ENCODE results near the gene DHFR. TPM values are rescaled to one million over a fixed set of nuclear protein-coding genes. Genes with fewer than 3 reads are reported as not detected.
"Not testable (repeated sequence)": the region's sequence is repeated elsewhere in the genome, so short reads cannot be mapped to it uniquely, and the experiment has no call there.

The DHFR gene
- total RNA-seq, 2 experiments from 2014 or later: 107 to 112 TPM

- H3K4me1 Mint-ChIP-seq (ENCODE audit: low read depth): no peaks in the 10 kb centered on the region
- H3K36me3 Mint-ChIP-seq (ENCODE audit: low read depth): peaks cover 23% of the 10 kb centered on the region
- no peak overlapping the region for H3K4me3 Mint-ChIP-seq
- no peak for DNase-seq
- intact Hi-C loops (cut with micrococcal nuclease): no loop called here
- H3K9me3 Mint-ChIP-seq: no peaks in the 10 kb centered on the region
- no peaks in the 10 kb centered on the region for H3K27me3 Mint-ChIP-seq (ENCODE audit: low read depth)
- H3K27ac Mint-ChIP-seq: no peak overlapping the region
- CTCF ChIA-PET: no interaction called here
These were observed 21.9 kb upstream of the DHFR start for GRCh38 chr5:80676706-80677105.

- intact Hi-C loops (cut with micrococcal nuclease): loop anchor here (1.0 to 5.0 kb wide), 5 partner anchors 17 to 581 kb away; partner anchors contain the start of genes DHFR, MSH3 and ZFYVE16
- Mint-ChIP-seq H3K9me3 (no peaks in the 10 kb centered on the region), H3K4me3 (no peak overlapping the region), H3K27ac (no peak overlapping the region), H3K36me3 (ENCODE audit: low read depth) (peaks cover 23% of the 10 kb centered on the region), H3K4me1 (ENCODE audit: low read depth) (no peaks in the 10 kb centered on the region), H3K27me3 (ENCODE audit: low read depth) (no peaks in the 10 kb centered on the region)
- peak; percentile 85 for DNase-seq
- CTCF ChIA-PET: interaction anchor here (0.7 to 1.3 kb wide), 11 partner anchors 9 to 580 kb away, joined by 3 to 8 read pairs (median 3); no protein-coding TSS in a partner anchor
These were observed 17.5 kb upstream of the DHFR start for GRCh38 chr5:80672140-80672736.

- H3K27ac Mint-ChIP-seq: no peak overlapping the region
- no peaks in the 10 kb centered on the region for H3K9me3 Mint-ChIP-seq
- peaks cover 27% of the 10 kb centered on the region for H3K36me3 Mint-ChIP-seq (ENCODE audit: low read depth)
- no peak overlapping the region for H3K4me3 Mint-ChIP-seq
- intact Hi-C loops (cut with micrococcal nuclease): no loop called here
- CTCF ChIA-PET: interaction anchor here (0.9 to 1.8 kb wide), 2 partner anchors 12 kb away, joined by 4 read pairs; no protein-coding TSS in a partner anchor
- peaks cover 2% of the 10 kb centered on the region for H3K4me1 Mint-ChIP-seq (ENCODE audit: low read depth)
- DNase-seq: no peak
- H3K27me3 Mint-ChIP-seq (ENCODE audit: low read depth): no peaks in the 10 kb centered on the region
These were observed 13.5 kb upstream of the DHFR start for GRCh38 chr5:80668016-80668969.

GRCh38 chr5:80667384-80667783 lies 12.6 kb upstream of the DHFR start:
- peaks cover 3% of the 10 kb centered on the region for H3K4me1 Mint-ChIP-seq (ENCODE audit: low read depth)
- CTCF ChIA-PET: interaction anchor here (0.6 to 0.9 kb wide), 2 partner anchors 11 to 12 kb away, joined by 4 to 5 read pairs; no protein-coding TSS in a partner anchor
- H3K4me3 Mint-ChIP-seq: no peak overlapping the region
- H3K36me3 Mint-ChIP-seq (ENCODE audit: low read depth): peaks cover 30% of the 10 kb centered on the region
- no peak overlapping the region for H3K27ac Mint-ChIP-seq
- no peaks in the 10 kb centered on the region for H3K27me3 Mint-ChIP-seq (ENCODE audit: low read depth)
- intact Hi-C loops (cut with micrococcal nuclease): no loop called here
- DNase-seq: no peak
- H3K9me3 Mint-ChIP-seq: no peaks in the 10 kb centered on the region

GRCh38 chr5:80665057-80665456 lies 10.3 kb upstream of the DHFR start:
- Mint-ChIP-seq H3K4me1 (ENCODE audit: low read depth) (peaks cover 7% of the 10 kb centered on the region), H3K36me3 (ENCODE audit: low read depth) (peaks cover 41% of the 10 kb centered on the region), H3K4me3 (no peak overlapping the region), H3K9me3 (no peaks in the 10 kb centered on the region), H3K27ac (no peak overlapping the region), H3K27me3 (ENCODE audit: low read depth) (no peaks in the 10 kb centered on the region)
- intact Hi-C loops (cut with micrococcal nuclease): no loop called here
- CTCF ChIA-PET: interaction anchor here (0.7 to 1.0 kb wide), 2 partner anchors 8 to 229 kb away, joined by 3 read pairs; no protein-coding TSS in a partner anchor
- DNase-seq: no peak

GRCh38 chr5:80662108-80662507 lies 7.3 kb upstream of the DHFR start:
- H3K4me3 Mint-ChIP-seq: no peak overlapping the region
- intact Hi-C loops (cut with micrococcal nuclease): no loop called here
- H3K27me3 Mint-ChIP-seq (ENCODE audit: low read depth): no peaks in the 10 kb centered on the region
- DNase-seq: no peak
- no peak overlapping the region for H3K27ac Mint-ChIP-seq
- CTCF ChIA-PET: no interaction called here
- H3K36me3 Mint-ChIP-seq (ENCODE audit: low read depth): peaks cover 60% of the 10 kb centered on the region
- no peaks in the 10 kb centered on the region for H3K9me3 Mint-ChIP-seq
- peaks cover 16% of the 10 kb centered on the region for H3K4me1 Mint-ChIP-seq (ENCODE audit: low read depth)

GRCh38 chr5:80660661-80661060 lies 5.9 kb upstream of the DHFR start:
- H3K9me3 Mint-ChIP-seq; H3K27ac Mint-ChIP-seq; H3K27me3 Mint-ChIP-seq (ENCODE audit: low read depth); intact Hi-C loops (cut with micrococcal nuclease); DNase-seq; CTCF ChIA-PET; H3K4me3 Mint-ChIP-seq: not testable (repeated sequence)
- Mint-ChIP-seq H3K4me1 (ENCODE audit: low read depth) (peaks cover 23% of the 10 kb centered on the region), H3K36me3 (ENCODE audit: low read depth) (peaks cover 60% of the 10 kb centered on the region)

GRCh38 chr5:80659106-80659505 lies 4.3 kb upstream of the DHFR start:
- intact Hi-C loops (cut with micrococcal nuclease): loop anchor here (5.0 to 10.0 kb wide), 2 partner anchors 567 to 1044 kb away; partner anchors contain the start of gene TENT2
- H3K27ac Mint-ChIP-seq: no peak overlapping the region
- peaks cover 27% of the 10 kb centered on the region for H3K4me1 Mint-ChIP-seq (ENCODE audit: low read depth)
- H3K4me3 Mint-ChIP-seq: no peak overlapping the region
- CTCF ChIA-PET: no interaction called here
- H3K36me3 Mint-ChIP-seq (ENCODE audit: low read depth): peaks cover 54% of the 10 kb centered on the region
- no peaks in the 10 kb centered on the region for H3K9me3 Mint-ChIP-seq
- no peaks in the 10 kb centered on the region for H3K27me3 Mint-ChIP-seq (ENCODE audit: low read depth)
- no peak for DNase-seq

GRCh38 chr5:80656425-80656824 lies 1.6 kb upstream of the DHFR start:
- Mint-ChIP-seq H3K27ac (peak overlapping the region; percentile 99), H3K36me3 (ENCODE audit: low read depth) (peaks cover 46% of the 10 kb centered on the region), H3K9me3 (no peaks in the 10 kb centered on the region), H3K27me3 (ENCODE audit: low read depth) (no peaks in the 10 kb centered on the region), H3K4me1 (ENCODE audit: low read depth) (peaks cover 30% of the 10 kb centered on the region), H3K4me3 (no peak overlapping the region)
- intact Hi-C loops (cut with micrococcal nuclease): loop anchor here (5.0 to 10.0 kb wide), 2 partner anchors 564 to 1042 kb away; partner anchors contain the start of gene TENT2
- no peak for DNase-seq
- CTCF ChIA-PET: interaction anchor here (0.5 to 1.3 kb wide), 5 partner anchors 11 to 693 kb away, joined by 3 to 5 read pairs (median 4); no protein-coding TSS in a partner anchor

GRCh38 chr5:80655231-80655774 lies 520 bp upstream of the DHFR start:
- Mint-ChIP-seq H3K9me3 (no peaks in the 10 kb centered on the region), H3K36me3 (ENCODE audit: low read depth) (peaks cover 41% of the 10 kb centered on the region), H3K4me1 (ENCODE audit: low read depth) (peaks cover 28% of the 10 kb centered on the region), H3K4me3 (peak overlapping the region; percentile 95), H3K27me3 (ENCODE audit: low read depth) (no peaks in the 10 kb centered on the region), H3K27ac (peak overlapping the region; percentile 99)
- CTCF ChIA-PET: interaction anchor here (1.2 to 1.3 kb wide), 2 partner anchors 11 to 17 kb away, joined by 3 to 5 read pairs; no protein-coding TSS in a partner anchor
- intact Hi-C loops (cut with micrococcal nuclease): loop anchor here (1.0 to 10.0 kb wide), 10 partner anchors 17 to 1421 kb away; partner anchors contain the start of genes ATG10, RASGRF2, TENT2 and ZCCHC9
- no peak for DNase-seq

GRCh38 chr5:80654054-80654390 lies 761 bp downstream of the DHFR start:
- H3K36me3 Mint-ChIP-seq (ENCODE audit: low read depth): peaks cover 29% of the 10 kb centered on the region
- intact Hi-C loops (cut with micrococcal nuclease): loop anchor here (1.0 to 10.0 kb wide), 9 partner anchors 19 to 1419 kb away; partner anchors contain the start of genes ATG10, FAM151B and TENT2
- peaks cover 22% of the 10 kb centered on the region for H3K4me1 Mint-ChIP-seq (ENCODE audit: low read depth)
- CTCF ChIA-PET: interaction anchor here (1.2 kb wide), 1 partner anchor 13 kb away, joined by 3 read pairs; no protein-coding TSS in a partner anchor
- H3K4me3 Mint-ChIP-seq: peak overlapping the region; percentile 95
- no peaks in the 10 kb centered on the region for H3K9me3 Mint-ChIP-seq
- peak overlapping the region; percentile 90 for H3K27ac Mint-ChIP-seq
- peak; percentile 52 for DNase-seq
- H3K27me3 Mint-ChIP-seq (ENCODE audit: low read depth): no peaks in the 10 kb centered on the region

- Mint-ChIP-seq H3K4me3 (peak overlapping the region; percentile 95), H3K36me3 (ENCODE audit: low read depth) (peaks cover 30% of the 10 kb centered on the region), H3K4me1 (ENCODE audit: low read depth) (peaks cover 22% of the 10 kb centered on the region), H3K27me3 (ENCODE audit: low read depth) (no peaks in the 10 kb centered on the region), H3K27ac (peak overlapping the region; percentile 90), H3K9me3 (no peaks in the 10 kb centered on the region)
- CTCF ChIA-PET: no interaction called here
- intact Hi-C loops (cut with micrococcal nuclease): loop anchor here (10.0 kb wide), 1 partner anchor 1039 kb away; the partner anchor contains the start of gene TENT2
- no peak for DNase-seq
These were observed 1.3 kb downstream of the DHFR start for GRCh38 chr5:80653502-80653901.

All from activated naive CD4-positive, alpha-beta T cell treated with anti-CD3 and anti-CD28 coated beads for 36 hours (primary cell).